LNCAP (cell line): Measurements from ENCODE around the gene KDM3A.

ENCODE experiments used
- TF ChIP-seq, protein P1 (sequence below): fragments of 450-650 bp; IDR thresholded peaks from 2 replicates; pipeline ENCODE4 v1.5.1; 2017; ENCODE audit warnings: mild to moderate bottlenecking

The KDM3A gene

DNA sequence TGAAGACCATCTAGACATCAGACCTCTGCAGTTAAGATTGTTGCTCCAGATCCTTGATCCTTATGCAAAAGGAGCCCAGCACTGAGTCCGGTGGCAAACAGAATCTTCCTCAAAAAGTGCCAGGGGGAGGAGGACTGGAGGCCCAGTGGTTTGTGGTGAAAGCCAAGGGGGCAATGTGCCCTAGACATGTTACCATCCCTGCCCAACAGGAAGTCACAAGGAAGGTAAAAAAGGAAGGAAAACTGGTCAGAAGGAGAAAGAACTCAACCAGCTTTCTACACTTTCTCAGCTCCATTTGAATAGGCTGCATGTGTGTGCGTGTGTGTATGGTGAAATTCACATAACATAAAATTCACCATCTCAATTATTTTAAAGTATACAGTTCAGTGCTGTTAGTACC lies 25.0 kb upstream of the KDM3A start:
- TF ChIP-seq, protein P1, sequence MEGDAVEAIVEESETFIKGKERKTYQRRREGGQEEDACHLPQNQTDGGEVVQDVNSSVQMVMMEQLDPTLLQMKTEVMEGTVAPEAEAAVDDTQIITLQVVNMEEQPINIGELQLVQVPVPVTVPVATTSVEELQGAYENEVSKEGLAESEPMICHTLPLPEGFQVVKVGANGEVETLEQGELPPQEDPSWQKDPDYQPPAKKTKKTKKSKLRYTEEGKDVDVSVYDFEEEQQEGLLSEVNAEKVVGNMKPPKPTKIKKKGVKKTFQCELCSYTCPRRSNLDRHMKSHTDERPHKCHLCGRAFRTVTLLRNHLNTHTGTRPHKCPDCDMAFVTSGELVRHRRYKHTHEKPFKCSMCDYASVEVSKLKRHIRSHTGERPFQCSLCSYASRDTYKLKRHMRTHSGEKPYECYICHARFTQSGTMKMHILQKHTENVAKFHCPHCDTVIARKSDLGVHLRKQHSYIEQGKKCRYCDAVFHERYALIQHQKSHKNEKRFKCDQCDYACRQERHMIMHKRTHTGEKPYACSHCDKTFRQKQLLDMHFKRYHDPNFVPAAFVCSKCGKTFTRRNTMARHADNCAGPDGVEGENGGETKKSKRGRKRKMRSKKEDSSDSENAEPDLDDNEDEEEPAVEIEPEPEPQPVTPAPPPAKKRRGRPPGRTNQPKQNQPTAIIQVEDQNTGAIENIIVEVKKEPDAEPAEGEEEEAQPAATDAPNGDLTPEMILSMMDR: no peak

DNA sequence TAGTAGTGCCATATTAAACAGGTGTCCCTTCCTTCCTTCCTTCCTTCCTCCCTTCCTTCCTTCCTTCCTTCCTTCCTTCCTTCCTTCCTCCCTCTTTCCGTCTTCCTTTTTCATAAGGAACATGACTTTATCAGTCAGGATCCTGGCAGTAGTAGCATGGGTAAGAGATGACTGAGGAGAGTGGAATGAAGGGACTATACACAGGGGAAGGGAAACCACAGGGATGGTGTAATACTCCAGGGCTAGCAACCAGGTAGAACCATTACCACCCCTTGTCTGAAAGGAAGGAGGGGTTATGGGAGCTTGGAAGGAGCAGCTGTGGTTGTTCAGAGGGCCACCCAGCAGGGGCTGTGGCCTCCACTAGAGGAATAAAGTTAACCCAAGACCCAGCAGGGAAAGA lies 23.2 kb upstream of the KDM3A start:
- TF ChIP-seq, protein P1: no peak

DNA sequence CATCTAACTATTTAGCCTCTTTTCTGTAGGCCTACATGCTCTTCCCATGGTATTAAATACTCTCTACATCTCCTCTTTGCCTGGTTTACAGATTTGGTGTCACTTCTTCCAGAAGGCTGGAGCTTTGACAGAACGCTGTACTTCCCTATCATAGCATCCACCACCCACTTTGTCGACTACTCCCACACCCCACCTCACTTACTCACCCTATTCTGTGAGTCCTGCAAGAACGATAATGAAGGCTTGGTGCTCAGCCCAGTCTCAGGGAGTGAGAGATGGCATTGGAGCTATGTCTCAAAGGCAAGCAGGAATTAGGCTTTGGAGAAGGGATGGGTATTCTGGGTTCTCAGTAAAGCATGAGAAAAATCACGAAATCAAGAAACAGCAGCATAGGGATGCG lies 20.3 kb upstream of the KDM3A start:
- TF ChIP-seq, protein P1: no peak

DNA sequence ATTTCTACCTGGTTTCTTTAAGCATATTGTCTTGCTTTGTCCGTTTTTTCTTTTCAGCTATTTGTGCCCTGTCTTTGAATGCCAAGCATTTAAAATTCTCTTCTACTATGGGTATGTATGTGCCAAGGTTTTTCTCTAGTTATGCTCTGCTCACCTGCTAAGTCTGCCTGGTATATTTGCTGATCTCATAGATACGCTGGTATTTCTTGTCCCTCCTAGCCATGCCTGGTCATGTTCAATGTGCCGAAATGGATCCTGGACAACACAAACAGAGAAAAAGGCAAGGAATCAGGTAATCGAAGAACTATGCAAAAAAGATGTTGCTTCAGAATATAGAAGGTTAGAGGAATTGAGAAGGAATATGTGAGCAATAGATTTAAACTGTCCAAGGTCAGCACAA lies 14.9 kb upstream of the KDM3A start:
- TF ChIP-seq, protein P1: no peak

DNA sequence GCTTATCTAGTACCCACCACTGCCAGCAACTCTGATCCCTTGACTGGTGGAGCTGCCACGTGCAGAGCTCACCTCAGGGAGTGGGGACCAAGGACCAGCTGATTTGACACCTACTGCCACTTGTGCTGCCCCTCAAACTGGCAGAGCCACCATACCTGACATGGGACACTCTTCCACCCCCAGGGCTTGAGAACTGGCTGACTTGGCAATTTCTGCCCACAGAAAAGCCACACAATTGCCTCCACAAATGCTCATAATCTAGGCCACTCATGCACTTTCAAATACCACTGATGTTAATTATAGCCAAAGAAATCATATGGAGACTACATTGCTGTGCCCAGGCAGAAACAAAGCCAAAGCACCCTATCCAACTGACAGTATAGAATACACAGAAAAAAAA lies 11.8 kb upstream of the KDM3A start:
- TF ChIP-seq, protein P1: no peak

DNA sequence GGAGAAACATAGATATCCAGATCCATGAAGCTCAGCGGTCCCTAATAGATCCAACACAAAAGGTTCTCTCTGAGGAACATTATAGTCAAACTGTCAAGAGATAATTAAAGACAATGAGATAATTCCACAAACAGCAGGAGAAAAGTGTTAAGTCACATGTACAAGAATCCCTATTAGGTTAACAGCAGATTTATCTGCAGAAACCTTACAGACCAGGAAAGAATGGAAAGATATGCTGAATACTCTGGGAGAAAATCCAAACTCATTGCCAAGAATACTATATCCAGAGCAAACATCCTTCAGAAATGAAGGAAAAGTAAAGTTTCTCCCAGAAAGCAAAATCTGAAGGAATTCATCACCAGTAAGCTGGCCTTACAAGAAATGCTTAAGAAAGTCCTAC lies 10.8 kb upstream of the KDM3A start:
- TF ChIP-seq, protein P1: no peak

DNA sequence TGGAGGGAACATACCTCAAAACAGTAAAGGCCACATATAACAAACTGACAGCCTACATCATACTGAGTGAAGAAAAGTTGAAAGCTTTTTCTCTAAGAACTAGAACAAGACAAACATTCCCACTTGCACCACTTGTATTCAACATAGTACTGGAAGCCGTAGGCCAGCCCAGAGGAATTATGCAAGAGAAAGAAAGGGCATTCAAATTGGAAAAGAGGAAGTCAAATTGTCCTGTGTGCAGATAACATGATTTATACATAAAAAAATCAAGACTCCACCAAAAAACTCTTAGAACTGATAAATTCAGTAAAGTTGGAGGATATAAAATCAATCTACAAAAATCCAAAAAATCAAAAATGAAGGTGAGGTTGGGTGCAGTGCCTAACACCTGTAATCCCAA lies 8.0 kb upstream of the KDM3A start:
- TF ChIP-seq, protein P1: no peak

DNA sequence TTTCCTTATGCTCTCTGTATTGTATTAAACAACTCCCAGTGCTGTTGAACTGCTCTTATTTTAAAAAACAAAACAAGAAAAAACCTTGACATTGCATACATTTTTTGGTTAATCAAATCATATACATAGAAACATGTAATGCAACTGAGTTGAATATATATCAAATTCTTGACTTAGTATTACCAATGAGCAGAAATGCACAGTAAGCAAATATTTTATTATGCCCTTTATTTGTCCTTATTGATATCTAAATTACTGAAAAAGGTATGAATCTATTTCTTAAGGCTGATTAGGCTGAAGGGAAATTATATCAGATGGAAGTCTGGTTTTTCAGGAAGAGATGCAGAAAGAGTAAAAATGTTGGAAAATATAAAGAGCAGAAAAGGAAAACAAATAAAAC lies 6.9 kb upstream of the KDM3A start:
- TF ChIP-seq, protein P1: no peak
